Activated CD8-positive, alpha-beta memory T cell treated with anti-CD3 and anti-CD28 coated beads for 1 hour (primary cell): Measurements from ENCODE around the gene ENG.

ENCODE experiments used
- DNase-seq, 2 donors: peaks; one replicate each; pipeline ENCODE4 v3.0.0-alpha.2; 2020; ENCODE audit warnings: low read depth in 1 of 2; ENCODE audit errors: extremely low read depth in 1 of 2

The ENG gene

DNA sequence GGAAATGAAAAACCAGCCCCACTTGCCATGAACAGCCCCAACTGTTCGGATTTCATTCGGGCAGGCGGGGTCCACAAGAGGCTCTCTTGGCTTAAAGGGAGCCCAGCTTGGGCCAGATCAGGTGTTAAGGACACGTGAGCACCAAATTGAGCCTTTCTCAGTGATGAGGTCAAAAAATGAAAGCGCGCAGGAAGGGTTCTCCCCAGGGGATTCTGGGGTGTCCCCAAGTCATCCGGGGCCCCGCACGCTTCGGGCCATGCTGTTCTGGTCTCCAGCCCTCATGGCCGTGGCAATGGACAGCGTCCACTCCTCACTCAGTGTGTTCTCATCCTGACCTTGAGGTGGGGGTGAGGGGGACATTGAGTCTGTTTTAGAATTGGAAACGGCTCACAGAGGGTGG, 12.1 kb upstream of the ENG start:
- DNase-seq: no peak

DNA sequence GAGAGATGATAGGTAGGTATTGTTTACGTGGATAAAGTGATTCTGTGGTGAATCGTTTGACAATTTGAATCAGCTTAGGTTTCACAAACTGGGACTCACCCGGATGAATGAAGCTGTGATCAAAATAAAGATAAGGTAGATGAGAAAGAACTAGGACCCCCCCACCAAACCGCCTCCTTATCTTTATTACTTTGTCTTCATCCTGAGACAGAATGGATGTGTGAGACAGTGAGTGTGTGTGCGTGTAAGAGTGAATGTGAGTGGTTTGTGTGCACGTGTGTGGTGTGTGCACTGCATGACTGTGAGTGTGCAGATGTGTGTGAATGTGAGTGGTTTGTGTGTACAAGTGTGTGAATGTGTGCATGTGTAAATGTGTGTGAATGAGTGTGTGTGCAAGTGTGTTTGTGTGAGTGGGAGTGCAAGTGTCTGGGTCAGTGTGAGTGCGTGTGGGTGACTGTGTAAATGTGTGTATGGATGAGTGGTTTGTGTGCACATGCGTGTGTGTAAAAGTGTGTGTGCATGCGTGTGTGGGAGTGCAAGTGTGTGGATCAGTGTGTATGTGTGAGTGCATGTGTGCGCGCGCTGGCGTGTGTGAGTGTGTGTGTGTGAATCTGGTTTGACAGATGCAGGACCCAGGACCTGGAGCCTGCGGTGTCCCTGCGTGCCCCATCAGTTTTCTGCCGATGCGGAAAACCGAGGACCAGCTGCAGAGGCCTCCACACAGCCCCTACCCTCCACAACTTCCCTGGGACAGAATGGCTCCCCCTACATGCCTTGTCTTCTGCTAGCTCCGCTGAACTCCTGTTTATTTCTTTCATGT, 11.4 kb upstream of the ENG start:
- DNase-seq: no peak

- DNase-seq: no peak
Observed at GRCh38 chr9:127863191-127863621, 8.7 kb upstream of the ENG start.

DNA sequence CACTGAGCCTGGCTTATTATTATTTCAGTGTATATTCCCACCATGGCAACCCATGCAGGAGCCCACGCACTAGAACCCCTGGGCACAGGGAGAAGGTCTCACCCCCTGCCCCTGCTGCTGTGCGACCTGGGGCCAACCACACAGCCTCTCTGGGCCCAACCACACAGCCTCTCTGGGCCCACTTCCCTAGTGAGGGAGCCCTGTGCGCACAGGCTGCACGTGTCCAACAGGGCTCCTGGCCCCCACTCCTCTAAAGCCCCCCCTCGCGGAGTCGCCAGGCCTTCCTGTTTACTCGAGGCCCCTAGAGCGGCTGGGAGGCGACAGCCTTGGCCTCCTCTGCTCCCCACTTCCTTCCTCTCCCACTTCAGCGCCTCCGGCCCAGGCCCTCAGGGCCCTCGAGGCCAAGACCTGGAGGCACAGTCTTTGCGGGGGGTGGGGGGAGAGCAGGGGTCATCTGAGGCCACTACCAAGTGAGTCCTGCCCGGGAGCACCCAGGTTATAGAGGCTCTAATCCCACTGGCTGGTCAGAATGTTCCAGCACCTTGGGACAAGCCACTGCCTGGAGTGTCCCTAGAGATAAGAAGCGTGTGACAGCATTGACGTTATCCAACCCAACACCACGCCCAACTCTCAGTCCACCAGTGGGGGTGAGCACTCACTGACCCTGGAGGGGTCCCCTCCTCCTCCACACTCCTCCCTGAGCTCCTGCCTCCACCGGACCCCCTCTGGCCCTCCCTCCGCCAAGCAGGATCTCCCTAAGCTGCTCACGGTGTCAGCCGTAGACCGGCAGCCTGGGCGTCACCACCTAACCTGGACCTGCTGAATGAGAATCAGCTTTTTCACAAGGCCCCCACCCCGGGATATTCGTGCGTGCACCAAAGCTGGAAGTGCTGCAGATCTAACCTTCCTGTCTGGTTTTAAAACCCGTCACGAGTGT, 7.9 kb upstream of the ENG start:
- peak in 1 of 2 donors; percentile 35 for DNase-seq

DNA sequence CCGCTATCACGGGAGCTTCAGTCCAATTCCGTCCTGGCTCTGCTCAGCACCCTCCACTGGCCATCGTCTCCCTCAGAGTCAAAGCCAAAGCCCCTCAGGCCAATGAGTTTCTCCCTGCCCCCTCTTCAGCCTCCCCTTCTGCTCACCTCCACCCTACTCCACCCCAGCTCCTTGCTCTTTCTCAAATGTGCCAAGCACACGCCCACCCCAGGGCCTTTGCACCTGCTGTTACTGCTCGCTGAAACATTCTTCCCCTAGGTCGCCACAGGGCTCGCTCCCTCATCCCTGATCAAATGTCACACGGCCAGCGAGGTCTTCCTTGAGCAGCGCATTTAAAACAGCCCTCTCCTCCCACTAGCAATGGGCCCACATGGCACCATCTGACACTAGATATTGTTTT, 6.3 kb upstream of the ENG start:
- no peak for DNase-seq

DNA sequence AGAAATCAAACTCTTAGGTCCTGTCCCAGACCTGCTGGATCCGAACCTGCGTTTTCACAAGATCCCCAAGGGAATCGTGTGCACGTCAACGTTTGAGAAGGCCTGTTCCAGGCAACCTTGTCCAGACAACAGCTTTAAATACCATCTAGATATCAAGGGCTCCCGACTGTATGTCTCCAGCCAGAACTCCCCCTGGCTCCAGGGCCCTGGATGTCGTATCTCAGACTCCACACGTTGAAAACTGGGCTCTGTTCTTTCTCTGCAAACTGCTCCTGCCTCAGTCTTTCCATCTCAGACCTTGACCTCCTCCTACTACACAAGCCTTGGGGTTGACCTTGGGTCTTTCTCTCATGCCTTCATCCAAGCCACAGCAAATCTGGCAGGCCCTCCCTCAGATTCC, 5.8 kb upstream of the ENG start:
- no peak for DNase-seq

- no peak for DNase-seq
Observed at GRCh38 chr9:127858041-127858512, 3.6 kb upstream of the ENG start.

DNA sequence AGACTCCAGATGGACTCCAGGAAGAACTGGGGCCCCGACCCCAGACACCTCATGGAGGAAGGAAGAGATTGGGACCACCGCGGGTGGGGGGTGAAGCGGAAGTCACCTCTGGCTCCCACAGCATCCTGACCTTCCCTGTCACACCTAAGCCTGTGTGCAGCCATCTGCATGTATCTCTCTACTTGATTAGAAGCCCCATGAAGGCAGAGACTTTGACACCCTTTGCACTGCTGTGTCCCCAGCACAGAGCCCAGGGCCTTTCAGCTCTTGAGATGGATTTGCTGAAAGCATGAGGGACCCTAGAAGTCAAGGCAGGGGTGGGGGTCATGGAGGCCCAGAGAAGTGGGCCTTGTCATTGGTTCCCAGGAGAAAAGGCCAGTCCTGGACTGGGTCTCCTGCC, 2.8 kb upstream of the ENG start:
- no peak for DNase-seq

DNA sequence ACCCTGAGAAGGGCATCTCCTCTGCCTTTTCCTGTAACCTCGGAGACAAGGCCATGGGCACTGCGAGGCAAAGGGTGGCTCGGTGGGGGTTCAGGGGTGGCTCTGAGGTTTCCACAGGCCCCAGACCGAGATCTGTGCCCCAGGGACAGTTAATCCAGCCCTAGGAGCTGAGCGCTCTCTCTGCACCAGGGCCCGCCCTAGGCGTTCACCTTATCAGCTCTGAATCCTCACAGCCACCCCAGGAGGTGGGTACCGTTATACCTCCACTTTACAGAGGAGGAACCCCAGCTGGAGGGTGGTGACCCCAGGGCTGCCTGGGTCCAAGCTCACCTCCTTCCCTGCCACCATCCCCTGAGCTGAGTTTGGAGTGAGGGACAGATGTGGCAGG, 2.3 kb upstream of the ENG start:
- DNase-seq: no peak

- no peak for DNase-seq
Observed at GRCh38 chr9:127856094-127856728, 1.8 kb upstream of the ENG start.

- no peak for DNase-seq
Observed at GRCh38 chr9:127855522-127855921, 1.1 kb upstream of the ENG start.

DNA sequence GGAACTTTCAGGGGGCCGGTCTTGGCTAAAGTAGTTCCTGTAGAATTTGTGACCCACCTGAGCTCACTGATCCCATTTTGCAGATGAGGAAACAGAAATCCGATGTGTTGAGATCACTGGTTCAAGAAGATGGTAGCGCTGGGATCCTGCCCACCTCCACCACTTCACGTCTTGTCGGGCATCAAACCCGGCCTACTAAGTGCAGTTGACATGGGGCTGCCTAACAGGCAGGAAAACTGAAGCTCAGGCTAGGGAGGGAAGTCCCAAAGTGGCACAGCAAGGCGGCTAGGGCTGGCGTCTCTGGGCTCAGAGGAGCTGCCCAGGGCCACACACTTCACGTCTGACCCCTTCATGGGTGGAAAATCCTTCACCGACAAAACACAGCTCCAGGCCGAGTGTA, 502 bp upstream of the ENG start:
- no peak for DNase-seq

GRCh38 chr9:127853312-127854183, 910 bp downstream of the ENG start:
- DNase-seq: no peak

- no peak for DNase-seq
Observed at GRCh38 chr9:127852829-127853228, 1.6 kb downstream of the ENG start.

GRCh38 chr9:127850286-127850830, 4.1 kb downstream of the ENG start:
- no peak for DNase-seq

GRCh38 chr9:127848756-127849504, 5.5 kb downstream of the ENG start:
- DNase-seq: no peak

DNA sequence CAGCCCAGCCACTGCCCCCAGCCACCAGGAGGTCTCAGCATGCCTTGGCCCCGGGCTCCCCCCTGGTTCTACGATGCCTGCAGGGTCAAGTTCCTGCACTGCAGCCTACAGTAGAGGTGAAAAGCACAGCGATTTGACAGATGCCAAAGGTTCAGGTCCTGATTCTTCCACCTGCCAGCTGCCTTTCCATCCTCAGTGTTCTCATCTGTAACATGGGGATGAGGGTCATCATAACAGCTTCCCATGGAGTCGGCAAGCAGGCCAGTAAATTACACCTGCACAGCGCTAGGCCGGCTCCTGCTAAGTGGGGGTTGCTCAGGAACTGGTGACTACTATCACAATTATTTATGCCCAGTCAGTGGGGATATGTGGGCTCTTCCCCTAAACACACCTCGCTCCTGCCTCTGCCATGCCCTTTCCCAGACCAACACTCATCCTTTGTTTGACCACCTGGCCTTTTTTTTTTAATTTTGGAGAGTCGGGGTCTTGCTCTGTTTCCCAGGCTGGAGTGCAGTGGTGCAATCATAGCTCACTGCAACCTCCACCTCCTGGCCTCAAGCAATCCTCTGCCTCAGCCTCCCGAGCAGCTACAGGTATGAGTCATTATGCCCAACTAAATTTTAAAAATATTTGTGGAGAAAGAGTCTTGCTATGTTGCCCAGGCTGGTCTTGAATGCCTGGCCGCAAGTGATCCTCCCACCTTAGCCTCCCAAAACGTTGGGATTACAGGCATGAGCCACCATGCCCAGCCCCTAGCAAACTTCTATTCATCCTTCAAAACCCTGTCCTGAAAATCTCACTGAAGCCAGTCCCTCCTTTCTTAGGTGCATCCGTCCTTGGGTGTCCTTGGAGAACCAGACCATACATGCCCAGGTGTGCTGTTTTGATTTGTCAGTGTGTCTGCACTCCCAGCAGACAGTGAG, 6.4 kb downstream of the ENG start:
- no peak for DNase-seq

- no peak for DNase-seq
Observed at GRCh38 chr9:127847178-127847510, 7.3 kb downstream of the ENG start.
